Esophagus muscularis mucosa (tissue), 4 donors: ENCODE data around the gene COBL. TPM values are rescaled to one million over a fixed set of nuclear protein-coding genes. Genes with fewer than 3 reads are reported as not detected.

Experiments
- DNase-seq: peaks from one replicate; pipeline ENCODE4 v3.0.0-alpha.2; 2017; ENCODE audit errors: extremely low spot score
- H3K27ac ChIP-seq, 4 donors: fragments of 200-600 bp; sonication (generic); replicated peaks in 1 of 4; 1 replicate in 3 of 4; 2 replicates in 1 of 4; pipeline ENCODE4 v1.5.1; 2016 to 2019; ENCODE audit warnings: mild to moderate bottlenecking in 1 of 4
- H3K27me3 ChIP-seq, 4 donors: fragments of 200-600 bp; sonication (generic); one replicate each; pipeline versions ENCODE4 v1.5.1 to v1.6.0; 2016 to 2019
- H3K36me3 ChIP-seq, 4 donors: fragments of 200-600 bp; sonication (generic); one replicate each; pipeline ENCODE4 v1.5.1; 2016 to 2019
- H3K4me1 ChIP-seq, 4 donors: fragments of 200-600 bp; sonication (generic); one replicate each; pipeline ENCODE4 v1.5.1; 2016 to 2019
- H3K4me3 ChIP-seq, 4 donors: fragments of 200-600 bp; sonication (generic); 1 replicate in 2 of 4; 2 replicates in 2 of 4; pipeline ENCODE4 v1.5.1; 2016 to 2019; ENCODE audit warnings: mild to moderate bottlenecking in 4 of 4, moderate library complexity in 1 of 4
- H3K9me3 ChIP-seq, 4 donors: fragments of 200-600 bp; sonication (generic); 1 replicate in 3 of 4; 2 replicates in 1 of 4; pipeline ENCODE4 v1.5.1; 2016 to 2019
- CTCF ChIP-seq, 3 experiments: fragments of 200-600 bp in 2 of 3; fragments of 450-650 bp in 1 of 3; sonication (generic) in 2 of 3; IDR thresholded peaks; one replicate each; pipeline ENCODE4 v1.5.1; 2017 to 2019; ENCODE audit warnings: antibody characterized with exemption in 3 of 3, mild to moderate bottlenecking in 2 of 3, moderate library complexity in 1 of 3
- EP300 ChIP-seq: sonication (generic); formaldehyde crosslinking; IDR thresholded peaks from one replicate; pipeline ENCODE4 v1.6.1; 2017; ENCODE audit warnings: antibody characterized with exemption
- POLR2A ChIP-seq: fragments of 450-650 bp; IDR thresholded peaks from one replicate; pipeline ENCODE4 v1.6.1; 2017; ENCODE audit warnings: antibody characterized with exemption, moderate library complexity, mild to moderate bottlenecking, low read depth
- POLR2AphosphoS5 ChIP-seq, 2 donors: sonication (generic); formaldehyde crosslinking; IDR thresholded peaks; one replicate each; pipeline ENCODE4 v1.6.1; 2017; ENCODE audit warnings: antibody characterized with exemption in 2 of 2
- WGBS: methylation state at CpG from one replicate; pipeline ENCODE4 v1.1.5; 2018; 5-methylcytosine and 5-hydroxymethylcytosine counted together
- intact Hi-C: fragments of 100-400 bp; cut with DNase I; formaldehyde crosslinking; loops from one replicate; pipeline ENCODE4 v1.15.1; 2023
- total RNA-seq, 4 donors: library from RNA; depleted of rRNA; stranded (reverse); fragments of >200 nt; gene quantifications; one replicate each; pipeline versions ENCODE4 v1.1.0 to v1.2.1, GENCODE V29; 2016

Gene COBL
- total RNA-seq, 4 donors from 2014 or later = 29.8 to 51.4 (median 45.9) TPM

GRCh38 chr7:51067757-51068156 lies 248.9 kb downstream of the COBL start:
- H3K4me3 ChIP-seq = no peak overlapping the region
- H3K36me3 ChIP-seq = no peaks in the 10 kb centered on the region
- H3K27ac ChIP-seq = peak overlapping the region in 2 of 4 donors; percentile 23 to 32
- H3K9me3 ChIP-seq = no peaks in the 10 kb centered on the region
- no peaks in the 10 kb centered on the region for H3K27me3 ChIP-seq
- 43% methylated on average over 7 of the region's 7 CpGs for WGBS
- H3K4me1 ChIP-seq = peaks cover 16 to 50% (median 39%) of the 10 kb centered on the region in 4 donors
- TF ChIP-seq CTCF (IDR thresholded peaks at IDR 0.05) = peak; percentile 53 to 77 (median 65)
- no peak for TF ChIP-seq POLR2AphosphoS5 (IDR thresholded peaks at IDR 0.05)
- DNase-seq = peak; percentile 92
- intact Hi-C loops = loop anchor here (5.0 to 10.0 kb wide), 2 partner anchors 275 to 603 kb away; no protein-coding TSS in a partner anchor

GRCh38 chr7:51067258-51067657 lies 249.4 kb downstream of the COBL start:
- peak; percentile 24 for DNase-seq
- Histone ChIP-seq H3K4me1 (peaks cover 16 to 48% (median 39%) of the 10 kb centered on the region in 4 donors), H3K9me3 (no peaks in the 10 kb centered on the region), H3K4me3 (no peak overlapping the region), H3K27me3 (no peaks in the 10 kb centered on the region), H3K27ac (no peak overlapping the region), H3K36me3 (no peaks in the 10 kb centered on the region)
- intact Hi-C loops = loop anchor here (5.0 to 10.0 kb wide), 2 partner anchors 275 to 602 kb away; no protein-coding TSS in a partner anchor
- TF ChIP-seq CTCF (IDR thresholded peaks at IDR 0.05) (no peak), POLR2AphosphoS5 (IDR thresholded peaks at IDR 0.05) (no peak), POLR2A (no peak), EP300 (no peak)

- intact Hi-C loops = loop anchor here (5.0 to 10.0 kb wide), 2 partner anchors 274 to 602 kb away; no protein-coding TSS in a partner anchor
Measured at GRCh38 chr7:51066405-51066882, 250.2 kb downstream of the COBL start.

GRCh38 chr7:51065766-51066165 lies 250.8 kb downstream of the COBL start:
- TF ChIP-seq POLR2AphosphoS5 (IDR thresholded peaks at IDR 0.05) = no peak
- TF ChIP-seq EP300 = no peak
- TF ChIP-seq CTCF (IDR thresholded peaks at IDR 0.05) = no peak
- DNase-seq = peak; percentile 74
- 91% methylated on average over 6 of the region's 6 CpGs for WGBS
- H3K4me1 ChIP-seq = peaks cover 16 to 35% (median 33%) of the 10 kb centered on the region in 4 donors
- H3K27me3 ChIP-seq = no peaks in the 10 kb centered on the region
- peaks cover 0 to 4% (median 0%) of the 10 kb centered on the region in 4 donors for H3K36me3 ChIP-seq
- H3K9me3 ChIP-seq = no peaks in the 10 kb centered on the region
- no peak overlapping the region for H3K27ac ChIP-seq
- intact Hi-C loops = loop anchor here (5.0 to 10.0 kb wide), 2 partner anchors 273 to 601 kb away; no protein-coding TSS in a partner anchor
- no peak overlapping the region for H3K4me3 ChIP-seq

More at GRCh38 chr7:51066405-51066882, 250.2 kb downstream of the COBL start:
- Histone ChIP-seq H3K36me3 (peaks cover 0 to 2% (median 0%) of the 10 kb centered on the region in 4 donors), H3K4me1 (peaks cover 16 to 40% (median 38%) of the 10 kb centered on the region in 4 donors), H3K27ac (no peak overlapping the region), H3K27me3 (no peaks in the 10 kb centered on the region), H3K9me3 (no peaks in the 10 kb centered on the region), H3K4me3 (no peak overlapping the region)
- TF ChIP-seq POLR2A = no peak
- TF ChIP-seq EP300 = no peak
- no peak for TF ChIP-seq POLR2AphosphoS5 (IDR thresholded peaks at IDR 0.05)
- TF ChIP-seq CTCF (IDR thresholded peaks at IDR 0.05) = no peak
- peak; percentile 42 for DNase-seq
- 81% methylated on average over 5 of the region's 5 CpGs for WGBS
